Measurements from ENCODE around the gene RYR3.

- no peak for TF ChIP-seq CTCF (IDR thresholded peaks at IDR 0.05)
- TF ChIP-seq EZH2 (IDR thresholded peaks at IDR 0.05; ENCODE audit: borderline replicate concordance, insufficient read depth, low read depth, low read length, poor library complexity, severe bottlenecking) = no peak
Measured at GRCh38 chr15:33393546-33393945, 82.8 kb downstream of the RYR3 start.
